Airway epithelial cell (primary cell): Measurements from ENCODE around the gene TMCO1. TPM values are rescaled to one million over a fixed set of nuclear protein-coding genes. Genes with fewer than 3 reads are reported as not detected.

Experiments used
- total RNA-seq: library from RNA; depleted of rRNA; stranded (reverse); fragments of >200 nt; gene quantifications from 2 replicates; pipeline ENCODE4 v1.2.3, GENCODE V29; 2015

TMCO1 gene, protein sequence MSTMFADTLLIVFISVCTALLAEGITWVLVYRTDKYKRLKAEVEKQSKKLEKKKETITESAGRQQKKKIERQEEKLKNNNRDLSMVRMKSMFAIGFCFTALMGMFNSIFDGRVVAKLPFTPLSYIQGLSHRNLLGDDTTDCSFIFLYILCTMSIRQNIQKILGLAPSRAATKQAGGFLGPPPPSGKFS
- 57.8 and 87.9 TPM in 2 replicates for total RNA-seq

DNA sequence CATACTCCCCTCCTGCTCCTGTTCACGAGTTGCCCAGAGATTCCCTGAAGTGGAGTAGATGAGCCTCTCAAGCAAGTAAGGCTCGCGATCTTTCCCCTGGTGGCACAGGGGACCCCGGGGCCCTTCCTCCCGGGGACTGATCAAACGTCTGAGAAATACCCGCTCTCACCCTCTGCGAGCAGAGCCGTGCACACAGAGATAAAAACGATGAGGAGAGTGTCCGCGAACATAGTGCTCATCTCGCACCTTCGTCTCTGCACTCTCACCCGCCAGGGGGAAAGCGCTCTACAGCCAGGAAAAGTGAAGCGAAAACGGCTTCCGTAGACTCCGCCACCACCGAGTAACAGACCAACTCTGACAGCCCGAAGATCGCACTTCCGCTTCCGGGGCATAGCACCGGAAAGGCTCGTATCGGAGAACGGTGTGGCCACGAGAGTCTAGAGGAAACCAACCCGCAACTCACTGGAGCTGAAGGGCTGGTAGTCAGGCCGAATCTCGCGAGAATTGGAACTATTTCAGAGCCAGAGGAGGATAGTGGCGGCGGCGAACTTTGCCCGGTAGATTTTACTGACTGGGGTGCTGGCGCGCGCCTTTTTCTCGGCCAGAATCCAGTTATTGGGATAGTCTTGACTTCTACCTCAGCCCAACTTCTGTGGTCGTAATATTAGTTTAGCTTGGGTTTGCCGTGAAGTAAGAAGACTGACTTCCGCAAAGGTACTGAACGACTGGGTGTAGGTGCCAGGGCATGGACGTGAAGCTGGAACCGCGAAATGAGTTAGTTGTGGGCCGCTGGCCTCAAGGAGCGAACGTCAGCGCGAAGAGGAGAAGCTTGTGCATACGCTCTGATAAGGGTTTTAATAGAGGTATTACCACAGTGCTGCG lies at the start of gene TMCO1:
TMCO1 (minus strand) TSS at position 356 of the 882 bp plus-strand sequence; CDS start at position 239, 117 bp downstream.

DNA sequence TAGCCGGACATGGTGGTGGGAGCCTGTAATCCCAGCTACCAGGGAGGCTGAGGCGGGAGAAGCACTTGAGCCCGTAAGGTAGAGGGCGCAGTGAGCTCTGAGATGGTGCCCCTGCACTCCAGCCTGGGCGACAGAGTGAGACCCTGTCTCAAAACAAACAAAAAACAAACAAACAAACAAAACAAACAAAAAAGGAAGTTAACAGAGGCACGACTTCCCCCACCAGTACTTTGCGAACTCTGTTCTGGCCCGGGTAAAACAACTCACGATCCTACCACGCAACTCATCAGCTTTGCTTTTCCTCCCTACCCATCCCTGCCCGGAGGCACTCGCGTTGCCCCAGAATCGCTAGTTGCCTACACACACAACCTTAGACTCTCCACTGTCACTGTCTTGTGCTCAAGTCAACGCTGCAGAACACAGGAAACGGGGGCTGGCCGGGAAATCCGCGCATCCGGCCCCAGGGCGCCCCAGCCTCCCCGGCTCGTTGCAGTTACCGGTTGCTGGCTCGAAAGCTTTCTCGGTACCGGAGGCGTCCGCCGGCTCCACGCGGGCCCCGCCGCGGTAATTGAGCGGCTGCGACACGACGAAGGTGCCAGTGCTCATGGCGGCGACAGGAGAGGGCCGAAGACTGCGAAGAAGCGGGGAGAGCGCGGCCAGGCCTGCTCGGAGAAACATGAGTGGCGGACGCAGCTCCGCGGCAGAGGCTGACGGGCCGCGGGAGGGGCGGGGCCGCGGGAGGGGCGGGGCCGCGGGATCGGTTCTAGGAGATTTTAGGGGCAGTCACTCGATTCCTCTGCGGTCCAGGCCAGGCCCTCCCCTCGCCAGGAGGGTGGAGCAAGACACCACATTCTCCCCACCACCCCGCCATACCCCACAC lies 70.5 kb downstream of the TMCO1 start, which contains the start of gene ALDH9A1:
ALDH9A1 (minus strand) TSS at position 682 of the 880 bp plus-strand sequence; CDS start at position 678, 4 bp downstream.

Other genes starting within 250 kb of the TMCO1 start
- not detected in 2 replicates for gene LRRC52, start 224.9 kb downstream of the TMCO1 start, total RNA-seq
- 109 and 138 TPM in 2 replicates for gene MGST3, start 137.6 kb downstream of the TMCO1 start, total RNA-seq
- 66.8 and 84.7 TPM in 2 replicates for gene ALDH9A1, start 70.3 kb downstream of the TMCO1 start, total RNA-seq
- gene UCK2, start 58.7 kb upstream of the TMCO1 start, total RNA-seq = 76.5 and 88.7 TPM in 2 replicates